ENCODE measurements around the gene CTH.
A peak's percentile ranks its signal among the peaks of the same experiment; 100 is the strongest.

CTH gene

GRCh38 chr1:70434253-70434859, 23.3 kb downstream of the CTH start:
- no peak for DNase-seq (ENCODE audit: low read depth, low spot score)
- H3K4me3 ChIP-seq (ENCODE audit: low read depth, low read length), result no peak overlapping the region
- in situ Hi-C loops (cut with HindIII; ENCODE audit: low sequenced_read_pairs), result no loop called here
- TF ChIP-seq CTCF (IDR thresholded peaks at IDR 0.05; ENCODE audit: low read depth, low read length), result no peak

- in situ Hi-C loops (cut with HindIII; ENCODE audit: low sequenced_read_pairs), result no loop called here
- peak; percentile 42 for TF ChIP-seq CTCF (IDR thresholded peaks at IDR 0.05; ENCODE audit: low read depth, low read length)
- no peak overlapping the region for H3K4me3 ChIP-seq (ENCODE audit: low read depth, low read length)
- peak; percentile 35 for DNase-seq (ENCODE audit: low read depth, low spot score)
Measured at GRCh38 chr1:70436622-70437251, 25.7 kb downstream of the CTH start.

GRCh38 chr1:70438529-70438928, 27.5 kb downstream of the CTH start:
- in situ Hi-C loops (cut with HindIII; ENCODE audit: low sequenced_read_pairs), result no loop called here
- no peak overlapping the region for H3K4me3 ChIP-seq (ENCODE audit: low read depth, low read length)
- DNase-seq (ENCODE audit: low read depth, low spot score), result no peak
- no peak for TF ChIP-seq CTCF (IDR thresholded peaks at IDR 0.05; ENCODE audit: low read depth, low read length)

- in situ Hi-C loops (cut with HindIII; ENCODE audit: low sequenced_read_pairs), result no loop called here
- DNase-seq (ENCODE audit: low read depth, low spot score), result no peak
- H3K4me3 ChIP-seq (ENCODE audit: low read depth, low read length), result no peak overlapping the region
- TF ChIP-seq CTCF (IDR thresholded peaks at IDR 0.05; ENCODE audit: low read depth, low read length), result no peak
Measured at GRCh38 chr1:70440642-70441391, 29.7 kb downstream of the CTH start.

GRCh38 chr1:70441392-70442035, 30.4 kb downstream of the CTH start:
- no peak for TF ChIP-seq CTCF (IDR thresholded peaks at IDR 0.05; ENCODE audit: low read depth, low read length)
- in situ Hi-C loops (cut with HindIII; ENCODE audit: low sequenced_read_pairs), result no loop called here
- H3K4me3 ChIP-seq (ENCODE audit: low read depth, low read length), result no peak overlapping the region
- DNase-seq (ENCODE audit: low read depth, low spot score), result no peak

- DNase-seq (ENCODE audit: low read depth, low spot score), result no peak
- in situ Hi-C loops (cut with HindIII; ENCODE audit: low sequenced_read_pairs), result no loop called here
- no peak for TF ChIP-seq CTCF (IDR thresholded peaks at IDR 0.05; ENCODE audit: low read depth, low read length)
Measured at GRCh38 chr1:70442490-70442889, 31.4 kb downstream of the CTH start.

More at GRCh38 chr1:70442490-70442889, 31.4 kb downstream of the CTH start:
- no peak overlapping the region for H3K4me3 ChIP-seq (ENCODE audit: low read depth, low read length)

Measured in astrocyte of the spinal cord (primary cell).